Renal cortex interstitium (tissue), 11 donors: Measurements from ENCODE around the gene GNA15. TPM values are rescaled to one million over a fixed set of nuclear protein-coding genes. Genes with fewer than 3 reads are reported as not detected.

Experiments used
- DNase-seq, 11 donors: peaks; one replicate each; pipeline ENCODE4 v3.0.0-alpha.2; 2013; ENCODE audit warnings: low read depth in 9 of 11, low spot score in 4 of 11; ENCODE audit errors: extremely low read depth in 1 of 11
- polyA plus RNA-seq, 3 donors: library from polyadenylated mRNA; unstranded; fragments of 120-200 nt; gene quantifications; one replicate each; pipeline ENCODE4 v1.2.1, GENCODE V29; 2013; ENCODE audit not compliant: insufficient read length in 3 of 3

The GNA15 gene
- polyA plus RNA-seq, 3 donors: 0.81 to 1.6 (median 1.2) TPM

- DNase-seq: no peak
Observed at GRCh38 chr19:3118232-3119070, 17.4 kb upstream of the GNA15 start.

GRCh38 chr19:3119071-3119595, 16.7 kb upstream of the GNA15 start:
- no peak for DNase-seq

GRCh38 chr19:3119693-3120380, 16.0 kb upstream of the GNA15 start:
- DNase-seq: no peak

- no peak for DNase-seq
Observed at GRCh38 chr19:3120611-3121276, 15.1 kb upstream of the GNA15 start.

GRCh38 chr19:3121396-3121795, 14.4 kb upstream of the GNA15 start:
- DNase-seq: no peak

GRCh38 chr19:3121821-3122511, 13.9 kb upstream of the GNA15 start:
- no peak for DNase-seq

GRCh38 chr19:3122512-3122870, 13.3 kb upstream of the GNA15 start:
- no peak for DNase-seq

GRCh38 chr19:3123088-3123721, 12.6 kb upstream of the GNA15 start:
- no peak for DNase-seq

- no peak for DNase-seq
Observed at GRCh38 chr19:3123956-3124355, 11.9 kb upstream of the GNA15 start.

GRCh38 chr19:3124630-3125029, 11.2 kb upstream of the GNA15 start:
- DNase-seq: no peak

- no peak for DNase-seq
Observed at GRCh38 chr19:3125900-3126524, 9.8 kb upstream of the GNA15 start.

- DNase-seq: no peak
Observed at GRCh38 chr19:3129112-3129511, 6.7 kb upstream of the GNA15 start.

- DNase-seq: no peak
Observed at GRCh38 chr19:3131168-3131567, 4.7 kb upstream of the GNA15 start.

- peak in 1 of 11 donors; percentile 34 for DNase-seq
Observed at GRCh38 chr19:3132971-3133792, 2.7 kb upstream of the GNA15 start.

GRCh38 chr19:3133793-3134116, 2.1 kb upstream of the GNA15 start:
- DNase-seq: no peak

- DNase-seq: no peak
Observed at GRCh38 chr19:3136684-3137055, 837 bp downstream of the GNA15 start.

- DNase-seq: peak in 5 of 11 donors; percentile 31 to 64 (median 48)
Observed at GRCh38 chr19:3137119-3137518, 1.3 kb downstream of the GNA15 start.

GRCh38 chr19:3138268-3138667, 2.4 kb downstream of the GNA15 start:
- DNase-seq: no peak
